Activated CD8-positive, alpha-beta memory T cell treated with anti-CD3 and anti-CD28 coated beads for 48 hours (primary cell): ENCODE data around the gene CERS6.
"Not testable (repeated sequence)": the region's sequence is repeated elsewhere in the genome, so short reads cannot be mapped to it uniquely, and the experiment has no call there.

Experiments
- DNase-seq, 3 experiments: peaks; one replicate each; pipeline ENCODE4 v3.0.0-alpha.2; 2020; ENCODE audit warnings: low read depth in 2 of 3, low spot score in 2 of 3

The CERS6 gene

DNA sequence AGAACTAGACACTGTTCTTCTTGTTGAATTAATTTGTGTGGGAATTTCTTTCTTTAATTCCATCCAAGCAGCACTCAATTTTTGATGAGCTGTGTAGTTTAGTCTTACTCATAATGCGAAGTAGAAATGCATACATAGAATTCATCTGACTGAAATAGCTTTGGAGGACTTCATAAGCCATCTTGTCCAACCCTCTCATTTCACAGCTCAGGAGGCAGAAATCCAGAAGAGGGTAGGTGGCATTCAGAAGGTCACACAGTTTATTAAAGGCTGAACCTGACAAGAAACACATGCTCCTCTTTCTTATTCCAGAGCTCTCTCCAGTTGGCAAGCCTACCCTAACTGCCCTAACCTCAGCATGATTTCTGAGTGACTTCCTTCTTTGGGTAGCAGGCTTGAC, 177.1 kb downstream of the CERS6 start:
- DNase-seq = no peak

GRCh38 chr2:168633895-168634294, 177.8 kb downstream of the CERS6 start:
- DNase-seq = no peak

GRCh38 chr2:168635065-168635577, 179.0 kb downstream of the CERS6 start:
- no peak for DNase-seq

GRCh38 chr2:168639018-168639417, 182.9 kb downstream of the CERS6 start:
- DNase-seq = no peak

DNA sequence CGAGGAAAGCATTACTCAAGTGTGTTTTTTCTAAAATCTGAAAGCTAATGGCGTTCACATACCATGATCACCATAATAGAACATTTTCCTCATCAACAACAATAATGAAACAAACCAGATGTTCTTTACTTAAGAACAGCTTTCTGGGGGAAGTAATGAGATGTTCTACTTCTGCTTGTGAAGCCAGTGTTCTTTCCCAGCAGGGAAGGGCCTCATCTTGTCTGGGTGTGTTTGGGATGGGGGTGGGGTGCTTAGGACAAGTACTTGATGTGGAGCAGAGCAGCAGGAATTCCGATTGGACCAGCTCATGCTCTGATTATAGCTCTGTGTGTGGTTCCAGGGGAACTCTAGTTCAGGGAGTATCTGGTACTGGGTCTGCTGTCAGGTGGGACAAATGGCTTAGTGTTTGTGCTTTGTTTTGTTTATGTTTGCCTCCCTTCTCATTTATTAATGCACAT, 183.4 kb downstream of the CERS6 start:
- DNase-seq = no peak

GRCh38 chr2:168640039-168640438, 184.0 kb downstream of the CERS6 start:
- no peak for DNase-seq

- no peak for DNase-seq
Measured at GRCh38 chr2:168641636-168642035, 185.6 kb downstream of the CERS6 start.

GRCh38 chr2:168642873-168643272, 186.8 kb downstream of the CERS6 start:
- DNase-seq = no peak

GRCh38 chr2:168643979-168644378, 187.9 kb downstream of the CERS6 start:
- no peak for DNase-seq

DNA sequence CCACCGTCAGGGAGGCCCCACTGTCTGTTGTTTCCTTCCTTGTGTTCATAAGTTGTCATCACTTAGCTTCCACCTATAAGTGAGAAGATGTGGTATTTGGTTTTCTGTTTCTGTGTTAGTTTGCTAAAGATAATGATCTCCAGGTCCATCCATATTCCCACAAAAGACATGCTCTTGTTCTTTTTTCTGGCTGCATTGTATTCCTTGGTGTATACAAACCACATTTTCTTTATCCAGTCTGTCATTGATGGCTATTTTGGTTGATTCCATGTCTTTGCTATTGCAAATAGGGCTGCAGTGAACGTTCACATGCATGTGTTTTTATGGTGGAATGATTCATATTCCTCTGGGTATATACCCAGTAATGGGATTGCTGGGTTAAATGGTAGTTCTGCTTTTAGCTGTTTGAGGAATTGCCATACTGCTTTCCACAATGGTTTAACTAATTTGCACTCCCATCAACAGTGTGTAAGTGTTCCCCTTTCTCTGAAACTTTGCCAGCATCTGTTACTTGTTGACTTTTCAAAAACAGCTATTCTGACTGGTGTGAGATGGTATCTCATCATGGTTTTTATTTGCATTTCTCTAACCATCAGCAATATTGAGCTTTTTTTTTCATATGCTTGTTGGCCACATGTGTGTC, 189.7 kb downstream of the CERS6 start:
- DNase-seq = no peak

DNA sequence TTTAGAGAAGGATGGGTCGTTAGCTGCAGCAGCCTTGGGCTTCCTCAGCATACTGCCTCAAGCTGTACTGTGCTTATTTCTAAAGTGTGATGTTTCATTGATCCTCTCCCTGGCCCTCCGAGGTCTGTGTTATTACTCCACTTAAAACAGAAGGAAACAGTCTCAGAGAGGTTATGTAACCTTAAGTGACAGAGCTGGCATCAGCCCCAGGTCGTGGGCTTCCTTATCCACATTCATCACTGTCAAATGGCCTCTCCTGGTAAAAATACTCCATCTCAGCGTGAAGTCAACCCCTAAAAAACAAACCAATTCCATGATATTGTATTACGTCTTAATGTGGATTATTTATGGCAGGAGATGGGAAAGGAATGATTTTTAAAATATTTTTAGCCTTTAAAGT, 193.0 kb downstream of the CERS6 start:
- no peak for DNase-seq

GRCh38 chr2:168649562-168649961, 193.5 kb downstream of the CERS6 start:
- no peak for DNase-seq

DNA sequence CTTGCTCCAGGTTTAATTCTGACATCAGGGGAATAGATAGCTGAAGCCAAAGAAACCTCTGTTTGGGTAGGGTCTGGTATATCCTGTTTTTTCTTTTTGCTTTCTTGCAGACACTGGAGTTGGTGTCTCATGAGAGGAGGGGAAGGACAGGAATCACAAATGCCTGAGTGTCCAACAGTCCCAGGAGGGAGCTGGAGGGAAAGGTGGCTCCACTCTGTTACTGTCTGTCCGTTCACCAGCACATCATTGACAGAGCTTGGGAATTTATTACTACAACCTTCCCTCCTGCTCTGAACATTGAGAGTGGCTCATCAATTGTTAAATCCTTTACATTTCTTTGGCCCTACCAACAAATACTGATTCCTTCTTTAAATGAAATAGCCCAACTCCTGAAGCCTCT, 194.1 kb downstream of the CERS6 start:
- no peak for DNase-seq

GRCh38 chr2:168650781-168651180, 194.7 kb downstream of the CERS6 start:
- no peak for DNase-seq

- DNase-seq = no peak
Measured at GRCh38 chr2:168652997-168653921, 197.2 kb downstream of the CERS6 start.

DNA sequence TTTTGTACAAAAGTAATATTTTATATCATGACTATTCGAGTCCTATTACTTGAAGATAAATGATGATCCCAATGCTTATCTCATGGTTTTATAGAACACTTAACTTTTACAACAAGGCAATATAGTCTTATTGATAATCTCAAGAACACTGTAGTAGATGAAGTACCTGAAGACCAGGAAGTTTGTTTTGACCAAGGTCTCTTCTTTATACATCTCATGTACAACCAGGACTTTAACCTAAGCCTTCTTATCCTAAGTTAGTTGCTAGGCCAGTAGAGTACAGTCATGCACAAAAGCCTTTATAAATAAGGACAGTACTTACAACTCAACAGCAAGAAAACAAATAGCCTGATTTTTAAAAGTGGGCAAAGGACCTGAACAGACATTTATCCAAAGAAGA, 198.6 kb downstream of the CERS6 start:
- DNase-seq = no peak

DNA sequence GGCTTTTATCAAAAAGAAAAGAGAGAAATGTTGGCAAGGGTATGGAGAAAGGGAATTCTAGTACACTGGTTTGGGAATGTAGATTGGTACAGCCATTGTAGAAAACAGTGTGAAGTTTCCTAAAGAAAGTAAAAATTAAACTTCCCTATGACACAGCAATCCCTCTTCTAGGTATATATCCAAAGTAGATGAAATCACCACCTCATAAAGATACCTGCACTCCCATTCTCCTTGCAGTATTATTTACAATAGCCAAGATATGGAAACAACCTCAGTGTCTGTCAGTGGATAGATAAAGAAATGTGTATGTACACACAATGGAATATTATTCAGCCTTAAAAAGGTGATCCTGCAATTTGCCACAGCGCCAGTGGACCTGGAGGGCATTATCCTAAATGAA, 199.1 kb downstream of the CERS6 start:
- DNase-seq = no peak

DNA sequence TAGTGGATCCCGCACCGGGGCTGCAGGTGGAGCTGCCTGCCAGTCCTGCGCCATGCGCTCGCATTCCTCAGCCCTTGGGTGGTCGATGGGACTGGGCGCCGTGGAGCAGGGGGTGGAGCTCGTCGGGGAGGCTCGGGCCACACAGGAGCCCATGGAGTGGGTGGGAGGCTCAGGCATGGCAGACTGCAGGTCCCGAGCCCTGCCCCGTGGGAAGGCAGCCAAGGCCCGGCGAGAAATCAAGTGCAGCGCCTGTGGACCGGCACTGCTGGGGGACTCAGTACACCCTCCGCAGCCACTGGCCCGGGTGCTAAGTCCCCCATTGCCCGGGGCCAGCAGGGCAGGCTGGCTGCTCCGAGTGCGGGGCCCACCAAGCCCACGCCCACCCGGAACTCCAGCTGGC, 201.3 kb downstream of the CERS6 start:
- DNase-seq = not testable (repeated sequence)

- DNase-seq = no peak
Measured at GRCh38 chr2:168658706-168659105, 202.6 kb downstream of the CERS6 start.

DNA sequence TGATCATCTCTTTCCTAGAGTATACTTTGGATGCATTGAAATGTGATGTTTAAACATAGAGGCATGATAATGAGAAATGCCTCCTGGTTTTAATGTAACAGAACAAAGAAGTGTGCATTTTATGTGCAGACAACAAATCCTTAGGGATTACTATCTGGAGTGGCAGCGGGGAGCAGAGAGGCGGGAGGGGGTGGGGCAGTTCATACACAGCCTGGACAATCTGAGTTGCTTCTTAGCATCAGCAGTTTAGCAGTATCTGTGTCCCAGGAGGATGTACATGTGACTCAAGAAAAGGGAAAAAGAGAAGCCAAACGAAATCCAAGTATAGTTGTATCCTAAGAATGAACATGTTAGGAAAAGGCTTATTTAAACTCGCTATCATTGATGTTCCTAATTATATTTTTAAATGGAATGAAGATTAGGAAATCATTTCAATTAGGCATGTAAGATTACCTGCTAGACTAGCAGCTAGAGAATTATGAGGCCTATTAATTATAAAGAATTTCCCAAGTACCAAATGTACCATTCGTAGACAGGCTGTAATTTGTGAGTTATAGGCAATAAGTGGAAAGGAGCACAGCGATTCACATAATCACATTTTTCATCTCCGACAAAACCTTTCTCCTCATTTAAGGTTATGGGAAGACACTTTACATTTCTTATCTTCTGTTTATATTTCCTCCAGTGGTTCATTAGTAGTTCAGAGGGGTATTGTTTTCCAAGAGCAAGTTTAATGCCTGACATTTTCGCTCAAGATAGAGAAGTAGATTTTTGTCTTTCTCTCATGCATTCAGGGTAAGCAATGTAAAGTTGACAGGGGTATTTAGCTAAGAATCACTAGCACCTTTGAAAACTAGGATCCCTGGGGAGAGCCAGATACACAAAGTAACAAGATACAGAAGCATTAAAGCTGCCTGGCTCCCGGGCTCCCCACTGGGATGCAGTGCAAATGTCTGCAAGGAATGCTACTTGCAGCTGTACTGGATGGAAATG, 205.1 kb downstream of the CERS6 start:
- DNase-seq = no peak

- no peak for DNase-seq
Measured at GRCh38 chr2:168661863-168662256, 205.8 kb downstream of the CERS6 start.
